KOPT-K1 (cell line): Measurements from ENCODE around the gene PLCD1.

ENCODE experiments used
- H3K27ac ChIP-seq: fragments of 200-600 bp; sonication (generic); 2 replicates; pipeline ENCODE4 v1.5.1; 2016; ENCODE audit warnings: antibody characterized with exemption, mild to moderate bottlenecking, low read depth, low read length; ENCODE audit not compliant: poor library complexity, severe bottlenecking
- H3K36me3 ChIP-seq: fragments of 200-600 bp; sonication (generic); 2 replicates; pipeline ENCODE4 v1.5.1; 2017; ENCODE audit warnings: antibody characterized with exemption, mild to moderate bottlenecking, low read length, moderate library complexity; ENCODE audit not compliant: insufficient read depth
- H3K9me3 ChIP-seq: fragments of 200-600 bp; sonication (generic); 2 replicates; pipeline ENCODE4 v1.5.1; 2017; ENCODE audit warnings: antibody characterized with exemption, low read length, mild to moderate bottlenecking; ENCODE audit not compliant: insufficient read depth, poor library complexity, severe bottlenecking

The PLCD1 gene

GRCh38 chr3:38027466-38028465 is 1.7 kb downstream of the PLCD1 start:
- Histone ChIP-seq H3K36me3 (no peaks in the 10 kb centered on the region), H3K27ac (no peak overlapping the region), H3K9me3 (no peaks in the 10 kb centered on the region)

- H3K27ac ChIP-seq = no peak overlapping the region
- no peaks in the 10 kb centered on the region for H3K9me3 ChIP-seq
- H3K36me3 ChIP-seq = no peaks in the 10 kb centered on the region
Measured at GRCh38 chr3:38026856-38027255, 2.6 kb downstream of the PLCD1 start.

GRCh38 chr3:38022896-38023709 is 6.3 kb downstream of the PLCD1 start:
- H3K27ac ChIP-seq = no peak overlapping the region
- H3K36me3 ChIP-seq = no peaks in the 10 kb centered on the region
- no peaks in the 10 kb centered on the region for H3K9me3 ChIP-seq

GRCh38 chr3:38022301-38022700 is 7.1 kb downstream of the PLCD1 start:
- Histone ChIP-seq H3K27ac (no peak overlapping the region), H3K36me3 (no peaks in the 10 kb centered on the region), H3K9me3 (no peaks in the 10 kb centered on the region)

DNA sequence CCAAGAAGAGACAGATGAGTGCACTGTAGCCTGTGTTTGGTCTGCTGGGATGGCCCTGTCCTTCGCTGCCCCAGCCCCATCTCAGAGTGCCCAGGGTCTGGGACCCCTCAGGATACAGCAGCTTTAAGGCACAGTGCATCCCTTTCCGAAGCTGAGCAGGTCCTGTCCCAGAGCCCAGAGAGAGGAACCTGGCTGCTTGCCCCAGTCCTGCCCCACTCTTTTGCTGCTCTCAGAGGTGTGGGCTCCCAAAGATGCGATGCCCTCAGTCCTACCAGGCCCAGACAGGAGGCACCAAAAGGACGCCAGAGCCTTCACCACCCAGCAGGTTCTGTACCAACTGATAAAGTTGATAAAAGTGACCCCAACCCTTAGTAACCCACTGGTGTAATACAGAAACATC is 8.2 kb downstream of the PLCD1 start:
- Histone ChIP-seq H3K36me3 (no peaks in the 10 kb centered on the region), H3K27ac (no peak overlapping the region), H3K9me3 (peaks cover 3% of the 10 kb centered on the region)

- H3K9me3 ChIP-seq = peaks cover 5% of the 10 kb centered on the region
- H3K27ac ChIP-seq = no peak overlapping the region
- H3K36me3 ChIP-seq = no peaks in the 10 kb centered on the region
Measured at GRCh38 chr3:38020342-38020726, 9.1 kb downstream of the PLCD1 start.

- H3K9me3 ChIP-seq = peaks cover 5% of the 10 kb centered on the region
- no peak overlapping the region for H3K27ac ChIP-seq
- no peaks in the 10 kb centered on the region for H3K36me3 ChIP-seq
Measured at GRCh38 chr3:38019658-38020341, 9.6 kb downstream of the PLCD1 start.

DNA sequence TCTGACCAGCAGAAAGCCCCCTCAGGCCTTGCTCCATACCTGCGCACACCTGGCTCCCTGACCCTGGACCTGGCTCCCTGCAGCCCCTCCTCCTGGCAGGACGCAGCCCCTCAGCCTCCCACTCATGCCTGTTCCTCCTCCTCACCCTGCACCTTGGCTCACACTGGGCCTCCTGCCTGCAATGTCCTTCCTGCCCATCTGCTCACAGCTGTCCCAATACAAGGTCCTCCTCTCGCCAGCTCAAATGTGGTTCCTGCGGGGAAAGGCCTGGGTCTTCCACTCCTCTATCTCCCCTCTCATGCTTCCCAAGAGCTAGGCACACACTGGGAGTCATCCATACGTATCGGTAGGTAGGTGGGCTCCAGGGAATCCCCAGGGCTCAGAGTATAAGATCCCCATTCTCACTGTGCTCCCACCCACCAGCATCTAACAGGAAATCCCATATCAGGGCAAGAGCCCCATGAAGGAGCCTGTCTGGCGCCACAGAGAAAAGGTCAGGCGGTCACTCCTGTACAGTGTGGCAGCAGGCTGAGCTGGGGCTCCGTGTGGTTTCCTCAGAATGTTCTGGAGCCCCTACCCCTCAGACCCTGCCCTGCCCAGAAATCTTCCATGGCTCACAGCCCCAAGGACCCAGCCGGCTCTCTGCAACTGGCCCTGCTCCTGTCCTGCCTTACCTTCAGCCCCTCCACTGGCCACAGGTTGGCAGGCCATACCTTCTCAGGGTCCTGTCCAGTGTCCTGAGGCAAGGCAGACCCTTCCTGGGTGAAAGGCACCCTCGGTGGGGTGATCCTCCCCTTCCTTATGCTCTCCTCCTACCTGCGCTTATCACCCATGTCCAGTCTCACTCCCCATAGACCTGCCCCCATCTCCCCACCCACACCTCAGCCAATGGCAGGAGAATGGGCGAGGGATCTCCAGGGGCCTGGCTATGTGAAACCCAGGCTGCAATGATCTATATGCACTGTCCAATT is 10.9 kb downstream of the PLCD1 start:
- no peaks in the 10 kb centered on the region for H3K36me3 ChIP-seq
- H3K27ac ChIP-seq = no peak overlapping the region
- H3K9me3 ChIP-seq = peaks cover 5% of the 10 kb centered on the region

- Histone ChIP-seq H3K27ac (no peak overlapping the region), H3K9me3 (peaks cover 5% of the 10 kb centered on the region), H3K36me3 (no peaks in the 10 kb centered on the region)
Measured at GRCh38 chr3:38017445-38018295, 11.8 kb downstream of the PLCD1 start.

- peaks cover 5% of the 10 kb centered on the region for H3K9me3 ChIP-seq
- no peaks in the 10 kb centered on the region for H3K36me3 ChIP-seq
- no peak overlapping the region for H3K27ac ChIP-seq
Measured at GRCh38 chr3:38016847-38017444, 12.5 kb downstream of the PLCD1 start.

DNA sequence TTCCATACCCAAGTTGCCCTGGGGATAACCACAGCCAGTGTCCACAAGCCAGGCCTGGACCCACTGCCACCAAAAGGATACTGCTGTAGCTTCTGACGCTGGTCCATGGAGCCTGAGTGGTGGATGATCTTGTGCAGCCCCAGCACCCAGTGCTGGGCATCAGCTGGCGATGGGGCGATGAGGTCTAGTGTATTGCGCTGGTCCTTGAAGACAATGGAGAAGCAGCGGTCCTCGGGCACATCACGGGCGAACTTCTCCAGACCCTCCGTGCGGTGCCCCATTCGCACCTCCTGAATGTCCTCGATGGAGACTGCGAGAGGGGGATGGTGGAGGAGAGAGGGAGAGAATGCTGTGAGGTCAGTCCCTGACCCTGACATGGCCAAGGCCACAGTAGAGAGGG is 13.0 kb downstream of the PLCD1 start:
- H3K27ac ChIP-seq = no peak overlapping the region
- peaks cover 5% of the 10 kb centered on the region for H3K9me3 ChIP-seq
- H3K36me3 ChIP-seq = no peaks in the 10 kb centered on the region

DNA sequence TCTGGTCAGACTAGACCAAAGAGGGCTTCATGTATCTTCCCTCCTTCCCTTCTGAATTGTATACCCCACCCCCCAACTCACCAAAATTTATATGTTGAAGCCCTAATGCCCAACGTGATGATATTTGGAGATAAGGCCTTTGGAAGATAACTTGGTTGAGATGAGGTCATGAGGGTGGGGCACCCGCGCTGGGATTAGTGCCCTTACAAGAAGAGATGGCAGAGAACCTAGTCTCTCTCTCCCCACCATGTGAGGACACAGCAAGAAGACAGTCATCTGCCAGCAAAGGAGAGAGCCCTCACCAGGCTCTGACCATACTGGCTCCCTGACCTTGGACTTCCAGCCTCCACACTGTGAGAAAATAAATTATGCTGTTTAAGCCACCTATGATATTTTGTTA is 13.5 kb downstream of the PLCD1 start:
- Histone ChIP-seq H3K27ac (no peak overlapping the region), H3K36me3 (no peaks in the 10 kb centered on the region), H3K9me3 (peaks cover 5% of the 10 kb centered on the region)

- no peaks in the 10 kb centered on the region for H3K36me3 ChIP-seq
- no peak overlapping the region for H3K27ac ChIP-seq
- H3K9me3 ChIP-seq = peaks cover 5% of the 10 kb centered on the region
Measured at GRCh38 chr3:38015485-38015884, 14.0 kb downstream of the PLCD1 start.
